ENCODE measurements around the gene JAG1.

Gene JAG1

DNA sequence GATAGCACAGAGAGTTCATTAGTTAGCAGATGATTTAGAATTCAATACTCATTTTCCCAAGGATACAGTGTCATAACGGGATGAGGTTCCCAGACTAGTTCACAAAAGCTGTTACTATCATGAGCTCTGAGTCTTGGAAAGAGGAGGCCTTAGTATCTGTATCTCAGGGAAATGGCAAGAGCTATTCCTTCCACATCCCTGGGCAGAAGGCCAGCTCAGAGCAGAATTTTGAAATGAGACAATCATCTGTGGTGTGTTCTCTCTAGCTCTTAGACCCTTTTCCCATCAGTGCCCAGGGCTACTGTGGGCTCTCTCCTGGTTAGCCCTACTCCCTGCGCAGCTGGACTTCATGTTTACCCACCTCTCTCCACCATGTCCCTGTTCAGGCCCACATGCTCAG lies 64.5 kb downstream of the JAG1 start:
- Histone ChIP-seq H3K4me3 (ENCODE audit: low read length) (no peak overlapping the region), H3K4ac (ENCODE audit: low read depth, low read length) (no peak overlapping the region), H2BK120ac (ENCODE audit: low read depth, low read length) (no peak overlapping the region), H3K4me1 (ENCODE audit: control insufficient read depth, low read depth, low read length) (no peaks in the 10 kb centered on the region), H3K27me3 (ENCODE audit: insufficient read depth, low read length, poor library complexity) (no peaks in the 10 kb centered on the region), H3K36me3 (ENCODE audit: control insufficient read depth, insufficient read depth, low read length) (no peaks in the 10 kb centered on the region), H3K79me2 (ENCODE audit: control insufficient read depth, insufficient read depth, low read length) (no peaks in the 10 kb centered on the region), H2AK5ac (ENCODE audit: low read length) (no peak overlapping the region), H3K27ac (ENCODE audit: low read depth, low read length) (no peak overlapping the region), H3K79me1 (ENCODE audit: low read length) (no peaks in the 10 kb centered on the region), H3K4me2 (ENCODE audit: low read length) (no peak overlapping the region), H4K8ac (ENCODE audit: low read depth, low read length) (no peak overlapping the region), H2BK5ac (ENCODE audit: low read length) (no peak overlapping the region), H2BK15ac (replicated peaks; ENCODE audit: low read depth) (no peak overlapping the region), H4K5ac (ENCODE audit: low read length) (no peak overlapping the region), H3K56ac (ENCODE audit: low read length) (no peak overlapping the region), H3K23ac (ENCODE audit: low read length) (no peak overlapping the region), H3K18ac (ENCODE audit: low read length) (no peak overlapping the region), H3K9ac (ENCODE audit: low read length) (no peak overlapping the region)
- WGBS (ENCODE audit: extremely low coverage, insufficient coverage, low lambda C conversion rate), result no CpG with 5 or more reads among the region's 2 CpGs
- no peak for DNase-seq

- no peak overlapping the region for H2BK120ac ChIP-seq (ENCODE audit: low read depth, low read length)
- H3K27me3 ChIP-seq (ENCODE audit: insufficient read depth, low read length, poor library complexity), result no peaks in the 10 kb centered on the region
- H2BK5ac ChIP-seq (ENCODE audit: low read length), result no peak overlapping the region
- no peak overlapping the region for H4K8ac ChIP-seq (ENCODE audit: low read depth, low read length)
- no peaks in the 10 kb centered on the region for H3K79me1 ChIP-seq (ENCODE audit: low read length)
- WGBS (ENCODE audit: extremely low coverage, insufficient coverage, low lambda C conversion rate), result no CpG with 5 or more reads among the region's 3 CpGs
- H3K23ac ChIP-seq (ENCODE audit: low read length), result no peak overlapping the region
- H4K5ac ChIP-seq (ENCODE audit: low read length), result no peak overlapping the region
- H3K56ac ChIP-seq (ENCODE audit: low read length), result no peak overlapping the region
- no peak overlapping the region for H2BK15ac ChIP-seq (replicated peaks; ENCODE audit: low read depth)
- H3K4ac ChIP-seq (ENCODE audit: low read depth, low read length), result no peak overlapping the region
- H3K4me3 ChIP-seq (ENCODE audit: low read length), result no peak overlapping the region
- H3K36me3 ChIP-seq (ENCODE audit: control insufficient read depth, insufficient read depth, low read length), result no peaks in the 10 kb centered on the region
- H3K4me1 ChIP-seq (ENCODE audit: control insufficient read depth, low read depth, low read length), result no peaks in the 10 kb centered on the region
- no peak overlapping the region for H3K9ac ChIP-seq (ENCODE audit: low read length)
- no peak overlapping the region for H3K18ac ChIP-seq (ENCODE audit: low read length)
- H3K27ac ChIP-seq (ENCODE audit: low read depth, low read length), result no peak overlapping the region
- no peak overlapping the region for H2AK5ac ChIP-seq (ENCODE audit: low read length)
- no peaks in the 10 kb centered on the region for H3K79me2 ChIP-seq (ENCODE audit: control insufficient read depth, insufficient read depth, low read length)
- no peak overlapping the region for H3K4me2 ChIP-seq (ENCODE audit: low read length)
- no peak for DNase-seq
Observed at GRCh38 chr20:10605547-10606195, 68.1 kb downstream of the JAG1 start.

DNA sequence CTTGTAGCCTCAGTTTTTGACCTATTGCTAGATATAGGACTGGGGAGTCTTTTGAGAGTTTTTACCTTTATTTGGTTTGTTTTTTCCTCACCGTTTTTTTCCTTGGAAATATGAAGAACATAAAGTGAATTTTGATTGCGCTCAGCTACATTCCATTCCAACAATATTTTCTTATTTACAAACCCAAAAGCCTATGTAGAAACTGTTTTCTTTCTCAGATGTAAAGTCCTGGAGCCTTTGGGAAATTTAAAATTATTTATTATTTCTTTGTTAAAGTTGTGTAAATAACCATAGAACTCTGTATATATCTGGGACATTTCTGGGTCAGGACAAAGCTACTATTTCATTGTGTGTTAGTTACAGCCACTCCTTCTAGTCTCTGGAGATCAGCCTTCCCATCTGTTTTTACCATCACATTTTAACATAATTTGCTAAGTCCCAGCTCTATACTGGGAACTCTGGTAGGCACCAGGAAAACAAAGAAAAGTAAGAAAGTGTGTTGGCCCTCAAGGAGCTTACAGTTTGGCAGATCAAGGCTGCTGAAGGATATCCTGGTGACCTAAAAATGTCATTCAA lies 68.8 kb downstream of the JAG1 start:
- Histone ChIP-seq H3K4me1 (ENCODE audit: control insufficient read depth, low read depth, low read length) (no peaks in the 10 kb centered on the region), H3K23ac (ENCODE audit: low read length) (no peak overlapping the region), H3K4me3 (ENCODE audit: low read length) (no peak overlapping the region), H3K4me2 (ENCODE audit: low read length) (no peak overlapping the region), H2AK5ac (ENCODE audit: low read length) (no peak overlapping the region), H3K4ac (ENCODE audit: low read depth, low read length) (no peak overlapping the region), H3K27me3 (ENCODE audit: insufficient read depth, low read length, poor library complexity) (no peaks in the 10 kb centered on the region), H2BK120ac (ENCODE audit: low read depth, low read length) (no peak overlapping the region), H3K56ac (ENCODE audit: low read length) (no peak overlapping the region), H2BK5ac (ENCODE audit: low read length) (no peak overlapping the region), H4K5ac (ENCODE audit: low read length) (no peak overlapping the region), H3K36me3 (ENCODE audit: control insufficient read depth, insufficient read depth, low read length) (no peaks in the 10 kb centered on the region), H3K79me1 (ENCODE audit: low read length) (no peaks in the 10 kb centered on the region), H3K9ac (ENCODE audit: low read length) (no peak overlapping the region), H3K18ac (ENCODE audit: low read length) (no peak overlapping the region), H4K8ac (ENCODE audit: low read depth, low read length) (no peak overlapping the region), H3K27ac (ENCODE audit: low read depth, low read length) (no peak overlapping the region), H2BK15ac (replicated peaks; ENCODE audit: low read depth) (no peak overlapping the region), H3K79me2 (ENCODE audit: control insufficient read depth, insufficient read depth, low read length) (no peaks in the 10 kb centered on the region)
- no peak for DNase-seq
- WGBS (ENCODE audit: extremely low coverage, insufficient coverage, low lambda C conversion rate), result no CpG with 5 or more reads among the region's 2 CpGs

- Histone ChIP-seq H3K18ac (ENCODE audit: low read length) (no peak overlapping the region), H2BK15ac (replicated peaks; ENCODE audit: low read depth) (no peak overlapping the region), H3K36me3 (ENCODE audit: control insufficient read depth, insufficient read depth, low read length) (no peaks in the 10 kb centered on the region), H3K79me2 (ENCODE audit: control insufficient read depth, insufficient read depth, low read length) (no peaks in the 10 kb centered on the region), H3K4me3 (ENCODE audit: low read length) (no peak overlapping the region), H4K8ac (ENCODE audit: low read depth, low read length) (no peak overlapping the region), H2BK120ac (ENCODE audit: low read depth, low read length) (no peak overlapping the region), H4K5ac (ENCODE audit: low read length) (no peak overlapping the region), H2AK5ac (ENCODE audit: low read length) (no peak overlapping the region), H3K9ac (ENCODE audit: low read length) (no peak overlapping the region), H3K23ac (ENCODE audit: low read length) (no peak overlapping the region), H3K4ac (ENCODE audit: low read depth, low read length) (no peak overlapping the region), H2BK5ac (ENCODE audit: low read length) (no peak overlapping the region), H3K4me1 (ENCODE audit: control insufficient read depth, low read depth, low read length) (no peaks in the 10 kb centered on the region), H3K4me2 (ENCODE audit: low read length) (no peak overlapping the region), H3K56ac (ENCODE audit: low read length) (no peak overlapping the region), H3K79me1 (ENCODE audit: low read length) (no peaks in the 10 kb centered on the region), H3K27ac (ENCODE audit: low read depth, low read length) (no peak overlapping the region), H3K27me3 (ENCODE audit: insufficient read depth, low read length, poor library complexity) (no peaks in the 10 kb centered on the region)
- no peak for DNase-seq
- WGBS (ENCODE audit: extremely low coverage, insufficient coverage, low lambda C conversion rate), result no CpG with 5 or more reads among the region's 8 CpGs
Observed at GRCh38 chr20:10603971-10604864, 69.6 kb downstream of the JAG1 start.

DNA sequence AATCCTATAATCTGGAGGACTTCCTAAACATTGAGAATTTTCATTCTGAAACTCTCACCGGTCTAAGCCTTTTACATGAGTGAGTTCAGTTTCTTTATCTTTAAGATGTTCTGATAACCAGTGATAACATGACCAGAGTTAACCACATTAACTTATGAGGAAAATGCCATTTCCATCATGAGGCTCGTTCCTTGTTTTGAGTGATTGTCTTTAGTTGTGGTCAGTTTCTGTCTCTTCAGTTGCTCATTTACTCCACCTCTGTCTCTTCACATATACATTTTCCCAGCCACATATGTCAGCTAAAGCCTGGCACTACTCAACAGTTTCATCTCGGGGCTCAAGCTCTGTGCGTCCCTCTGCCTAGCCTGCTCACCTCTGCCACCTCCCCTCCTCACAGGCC lies 70.4 kb downstream of the JAG1 start:
- Histone ChIP-seq H3K4me1 (ENCODE audit: control insufficient read depth, low read depth, low read length) (no peaks in the 10 kb centered on the region), H2BK5ac (ENCODE audit: low read length) (no peak overlapping the region), H3K79me2 (ENCODE audit: control insufficient read depth, insufficient read depth, low read length) (no peaks in the 10 kb centered on the region), H3K4me2 (ENCODE audit: low read length) (no peak overlapping the region), H3K79me1 (ENCODE audit: low read length) (no peaks in the 10 kb centered on the region), H3K4ac (ENCODE audit: low read depth, low read length) (no peak overlapping the region), H4K5ac (ENCODE audit: low read length) (no peak overlapping the region), H4K8ac (ENCODE audit: low read depth, low read length) (no peak overlapping the region), H3K56ac (ENCODE audit: low read length) (no peak overlapping the region), H3K36me3 (ENCODE audit: control insufficient read depth, insufficient read depth, low read length) (no peaks in the 10 kb centered on the region), H3K27me3 (ENCODE audit: insufficient read depth, low read length, poor library complexity) (no peaks in the 10 kb centered on the region), H3K27ac (ENCODE audit: low read depth, low read length) (no peak overlapping the region), H3K4me3 (ENCODE audit: low read length) (no peak overlapping the region), H2AK5ac (ENCODE audit: low read length) (no peak overlapping the region), H3K18ac (ENCODE audit: low read length) (no peak overlapping the region), H3K9ac (ENCODE audit: low read length) (no peak overlapping the region), H2BK120ac (ENCODE audit: low read depth, low read length) (no peak overlapping the region), H3K23ac (ENCODE audit: low read length) (no peak overlapping the region), H2BK15ac (replicated peaks; ENCODE audit: low read depth) (no peak overlapping the region)
- DNase-seq, result no peak
- no CpG with 5 or more reads among the region's 4 CpGs for WGBS (ENCODE audit: extremely low coverage, insufficient coverage, low lambda C conversion rate)
